ENCODE measurements around the gene LIN37. TPM values are rescaled to one million over a fixed set of nuclear protein-coding genes. Genes with fewer than 3 reads are reported as not detected.

LIN37 gene
- total RNA-seq, 1 experiment from 2014 or later: 5.9 TPM

GRCh38 chr19:35715355-35715809, 33.0 kb upstream of the LIN37 start:
- Histone ChIP-seq H3K18ac (ENCODE audit: insufficient read length, low read depth, low read length) (no peak overlapping the region), H2BK5ac (ENCODE audit: insufficient read length, low read length) (no peak overlapping the region), H3K79me2 (ENCODE audit: insufficient read depth, low read length) (peaks cover 11% of the 10 kb centered on the region; the same call in 1 of the 2 replicates), H2BK120ac (ENCODE audit: low read depth, low read length, poor library complexity, severe bottlenecking) (no peak overlapping the region), H4K20me1 (ENCODE audit: control insufficient read depth, insufficient read depth, insufficient read length) (peaks cover 6% of the 10 kb centered on the region), H4K8ac (replicated peaks; ENCODE audit: insufficient read length, low read depth, low read length) (no peak overlapping the region), H2AFZ (ENCODE audit: low read length) (no peak overlapping the region), H2AK5ac (ENCODE audit: insufficient read length, low read length) (no peak overlapping the region), H3K4me1 (ENCODE audit: insufficient read depth, low read length) (peaks cover 10% of the 10 kb centered on the region; the same call in 1 of the 2 replicates), H3K23ac (ENCODE audit: insufficient read length, low read depth, low read length) (no peak overlapping the region), H3K79me1 (ENCODE audit: insufficient read depth, low read depth, low read length, poor library complexity, severe bottlenecking) (no peaks in the 10 kb centered on the region), H3K27ac (ENCODE audit: insufficient read length, low read depth, low read length) (no peak overlapping the region), H3K9me3 (ENCODE audit: control insufficient read depth, low read depth, low read length) (no peaks in the 10 kb centered on the region), H2BK15ac (ENCODE audit: low read depth, low read length) (no peak overlapping the region), H3K23me2 (ENCODE audit: insufficient read length, low read depth, low read length, poor library complexity, severe bottlenecking) (peaks cover 18% of the 10 kb centered on the region), H3K4me2 (ENCODE audit: insufficient read depth, insufficient read length, low read length) (peak overlapping the region; percentile 80), H2BK20ac (ENCODE audit: low read depth, low read length, poor library complexity, severe bottlenecking) (no peak overlapping the region), H4K91ac (ENCODE audit: insufficient read length, low read depth, low read length) (no peak overlapping the region), H3K56ac (ENCODE audit: insufficient read length, low read depth, low read length) (no peak overlapping the region), H2BK12ac (ENCODE audit: insufficient read length, low read depth, low read length) (no peak overlapping the region), H3K27me3 (ENCODE audit: insufficient read depth, low read length) (no peaks in the 10 kb centered on the region), H4K5ac (ENCODE audit: insufficient read length, low read depth, low read length) (no peak overlapping the region), H3K4ac (ENCODE audit: low read depth, low read length) (no peak overlapping the region), H3T11ph (ENCODE audit: low read length) (no peak overlapping the region), H3K9ac (ENCODE audit: extremely low read depth, insufficient read length, low read length) (no peak overlapping the region), H3K14ac (ENCODE audit: insufficient read depth, low read length) (no peak overlapping the region)
- Mint-ChIP-seq H3K27ac (no peak overlapping the region), H3K9me3 (no peaks in the 10 kb centered on the region; a peak in 1 of 5 replicates), H3K4me1 (peaks cover 49 to 51% of the 10 kb centered on the region in 2 experiments), H3K36me3 (ENCODE audit: insufficient read depth in 1 of 3, low read depth in 3 of 3) (peaks cover 8 to 17% (median 8%) of the 10 kb centered on the region in 3 experiments; a peak in 6 of 7 replicates), H3K27me3 (ENCODE audit: low read depth) (no peaks in the 10 kb centered on the region; the same call in 1 of the 2 replicates), H3K4me3 (peak overlapping the region; percentile 86 to 90)
- no peak for TF ChIP-seq CTCF (conservative IDR thresholded peaks at IDR 0.05)
- no CpG with 5 or more reads among the region's 7 CpGs for WGBS (ENCODE audit: extremely low coverage, insufficient read length, low lambda C conversion rate)
- DNase-seq: no peak

Data from H9 (cell line).